GM10266 (cell line): Measurements from ENCODE around the gene ASB2.

Source experiments
- DNase-seq: peaks from one replicate; pipeline ENCODE4 v3.0.0; 2012; ENCODE audit errors: extremely low spot score
- CTCF ChIP-seq: IDR thresholded peaks from 2 replicates; pipeline ENCODE4 v1.5.1; 2012; ENCODE audit warnings: mild to moderate bottlenecking, low read depth; ENCODE audit not compliant: control insufficient read depth, insufficient read depth; ENCODE audit errors: missing control alignments

ASB2 gene

GRCh38 chr14:93980456-93981201, 4.3 kb upstream of the ASB2 start:
- DNase-seq: no peak
- no peak for TF ChIP-seq CTCF

GRCh38 chr14:93978735-93979134, 2.4 kb upstream of the ASB2 start:
- TF ChIP-seq CTCF: no peak
- no peak for DNase-seq

- no peak for DNase-seq
These were observed 1.6 kb upstream of the ASB2 start for GRCh38 chr14:93977790-93978581.

GRCh38 chr14:93977171-93977570, 801 bp upstream of the ASB2 start:
- TF ChIP-seq CTCF: no peak

More at GRCh38 chr14:93977790-93978581, 1.6 kb upstream of the ASB2 start:
- no peak for TF ChIP-seq CTCF

GRCh38 chr14:93975791-93976476, 436 bp downstream of the ASB2 start:
- no peak for TF ChIP-seq CTCF
- DNase-seq: peak; percentile 67

More at GRCh38 chr14:93977171-93977570, 801 bp upstream of the ASB2 start:
- no peak for DNase-seq

- TF ChIP-seq CTCF: no peak
- no peak for DNase-seq
These were observed 1.5 kb downstream of the ASB2 start for GRCh38 chr14:93974833-93975232.
